Measurements from ENCODE around the gene EML4.
A peak's percentile ranks its signal among the peaks of the same experiment; 100 is the strongest.

EML4 gene

DNA sequence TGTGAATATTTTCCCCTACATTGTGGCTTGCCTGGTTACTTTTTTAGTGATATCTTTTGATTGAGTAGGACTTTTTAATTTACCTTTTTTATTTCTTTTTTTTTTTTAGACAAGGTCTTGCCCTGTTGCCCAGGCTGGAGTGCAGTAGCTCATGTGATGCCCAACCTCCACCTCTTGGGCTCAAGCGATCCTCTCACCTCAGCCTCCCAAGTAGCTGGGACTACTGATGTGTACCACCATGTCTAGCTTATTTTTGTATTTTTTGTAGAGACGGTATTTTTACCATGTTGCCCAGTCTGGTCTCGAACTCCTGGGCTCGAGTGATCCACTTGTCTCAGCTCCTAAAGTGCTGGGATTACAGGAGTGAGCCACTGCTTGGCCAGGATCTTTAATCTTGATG is 25.3 kb downstream of the EML4 start:
- DNase-seq (ENCODE audit: low spot score) (no peak), FAIRE-seq (no peak)

DNA sequence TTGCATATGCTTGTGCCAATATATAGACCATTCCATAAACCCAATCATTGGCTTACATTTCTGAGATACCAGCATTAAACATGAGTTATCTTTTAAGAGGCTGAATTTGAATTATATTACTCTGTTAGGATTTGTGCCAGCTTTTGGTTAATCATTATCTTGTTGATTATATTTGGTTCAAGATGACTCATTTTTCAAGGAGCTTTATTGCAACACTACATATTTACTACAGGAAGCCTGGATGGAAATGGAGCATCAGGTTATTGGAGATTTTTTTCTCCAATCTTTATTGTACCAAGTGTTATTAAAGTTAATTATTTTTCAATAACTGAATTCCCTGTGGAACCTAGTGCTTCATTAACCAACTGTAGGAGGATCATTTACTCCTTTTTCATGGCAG is 26.4 kb downstream of the EML4 start:
- FAIRE-seq = no peak
- DNase-seq (ENCODE audit: low spot score) = no peak

DNA sequence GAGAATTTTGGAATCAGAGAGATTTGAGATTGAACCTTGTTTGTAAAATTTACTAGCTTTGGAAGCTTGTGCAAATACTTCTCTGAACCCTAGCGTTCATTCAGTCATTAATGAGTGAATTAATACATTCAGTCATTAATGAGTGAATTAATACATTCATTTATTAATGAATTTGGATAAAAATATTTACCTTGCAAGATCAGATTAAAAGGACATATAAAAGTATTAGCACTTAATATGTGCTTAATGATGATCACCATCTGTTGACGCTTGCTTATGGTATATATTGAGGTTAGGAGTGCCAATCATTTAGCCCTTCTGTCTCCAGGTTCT is 26.9 kb downstream of the EML4 start:
- no peak for FAIRE-seq
- DNase-seq (ENCODE audit: low spot score) = no peak

DNA sequence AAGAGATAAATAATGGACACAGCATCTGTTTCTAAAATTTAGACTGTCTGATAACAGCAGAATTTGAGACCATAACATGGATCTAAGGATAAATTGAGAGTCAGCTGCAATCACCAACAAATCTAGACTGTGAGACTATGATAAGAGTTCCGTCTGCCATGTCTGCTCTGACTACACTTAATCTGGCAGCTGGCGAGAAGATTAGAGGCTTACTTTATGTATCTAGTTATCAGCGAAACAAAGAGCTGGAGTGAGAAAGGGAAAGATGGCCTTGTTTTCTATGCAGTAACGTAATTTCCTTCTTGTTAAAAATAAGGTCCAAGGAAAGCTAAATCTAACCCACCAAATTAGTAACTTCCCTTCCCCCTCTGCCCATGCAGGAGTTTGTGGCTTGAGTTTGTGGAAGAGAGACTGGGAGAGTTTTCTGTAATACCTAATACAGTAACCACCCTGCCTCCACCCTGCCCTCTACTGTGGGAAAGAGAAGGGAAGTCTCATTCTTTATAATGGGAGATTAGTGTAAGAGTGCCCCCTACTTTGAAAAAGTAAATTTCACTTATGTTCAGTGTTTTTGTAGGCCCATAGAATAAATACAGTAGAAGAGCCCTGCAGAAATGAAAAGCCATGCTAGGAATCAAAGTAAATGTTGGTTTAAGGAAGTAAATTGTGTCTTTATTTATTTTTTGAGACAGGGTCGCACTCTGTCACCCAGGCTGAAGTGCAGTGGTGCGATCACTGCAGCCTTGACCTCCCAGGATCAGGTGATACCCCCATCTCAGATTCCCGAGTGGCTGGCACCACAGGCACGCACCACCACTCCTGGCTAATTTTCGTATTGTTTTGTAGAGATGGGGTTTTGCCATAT is 27.5 kb downstream of the EML4 start:
- FAIRE-seq = no peak
- DNase-seq (ENCODE audit: low spot score) = peak; percentile 13

DNA sequence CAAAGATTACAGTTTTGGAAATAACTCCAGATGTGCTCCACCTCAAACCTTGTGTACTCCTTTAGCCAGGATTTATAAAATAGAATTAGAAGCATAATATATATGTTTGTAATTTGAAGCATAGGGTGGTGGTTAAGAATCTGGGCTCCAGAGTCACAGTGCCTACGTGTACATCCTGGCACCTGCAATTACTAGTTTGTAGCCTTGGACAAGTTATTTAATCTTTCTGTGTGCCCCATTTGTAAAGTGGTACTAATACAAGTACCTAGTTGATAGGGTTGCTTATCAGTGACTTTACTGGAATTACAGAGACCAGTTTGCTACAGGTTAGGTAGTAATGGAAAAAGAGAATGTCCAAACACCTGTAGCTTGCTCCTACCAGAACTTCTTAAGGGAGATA is 28.6 kb downstream of the EML4 start:
- FAIRE-seq = no peak

DNA sequence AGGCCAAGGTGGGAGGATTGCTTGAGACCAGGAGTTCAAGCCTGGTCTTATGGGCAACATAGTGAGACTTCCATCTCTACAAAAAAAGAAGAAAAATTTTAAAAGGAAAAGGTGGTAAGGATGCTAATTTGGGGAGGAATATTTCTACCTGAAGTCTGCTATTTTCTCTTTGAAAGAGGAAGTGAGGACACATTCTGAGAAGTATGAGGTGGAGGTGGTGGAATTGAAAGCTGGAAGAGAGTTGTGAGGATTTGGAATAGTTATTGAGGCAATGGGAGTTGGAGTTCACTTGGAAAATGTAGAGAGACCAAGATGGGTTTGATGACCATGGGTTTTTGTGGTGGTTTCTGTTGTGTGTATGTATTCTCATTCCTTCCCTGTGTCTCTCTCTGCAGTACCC is 29.3 kb downstream of the EML4 start:
- DNase-seq (ENCODE audit: low spot score) (no peak), FAIRE-seq (no peak)

More for the DNA sequence above, 28.6 kb downstream of the EML4 start:
- no peak for DNase-seq (ENCODE audit: low spot score)

DNA sequence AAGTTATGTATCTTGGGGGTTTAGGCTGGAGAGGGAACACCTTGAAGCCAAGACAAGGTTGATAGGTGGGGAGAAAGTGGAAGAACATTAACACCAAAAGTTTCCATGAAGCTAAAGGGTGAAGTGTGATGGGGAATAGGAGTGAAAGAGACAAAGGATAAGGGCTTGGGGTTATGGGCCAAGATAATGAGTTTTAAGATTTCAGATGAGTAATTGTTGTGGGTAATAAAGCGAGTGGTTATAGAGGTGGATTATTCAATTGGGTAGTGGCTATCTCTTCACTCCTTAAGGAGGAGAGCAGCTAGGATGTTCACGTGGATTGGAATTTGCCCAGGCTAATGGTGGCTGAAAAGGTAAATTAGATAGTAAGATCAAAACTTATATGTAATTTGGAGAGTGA is 29.8 kb downstream of the EML4 start:
- FAIRE-seq = no peak

DNA sequence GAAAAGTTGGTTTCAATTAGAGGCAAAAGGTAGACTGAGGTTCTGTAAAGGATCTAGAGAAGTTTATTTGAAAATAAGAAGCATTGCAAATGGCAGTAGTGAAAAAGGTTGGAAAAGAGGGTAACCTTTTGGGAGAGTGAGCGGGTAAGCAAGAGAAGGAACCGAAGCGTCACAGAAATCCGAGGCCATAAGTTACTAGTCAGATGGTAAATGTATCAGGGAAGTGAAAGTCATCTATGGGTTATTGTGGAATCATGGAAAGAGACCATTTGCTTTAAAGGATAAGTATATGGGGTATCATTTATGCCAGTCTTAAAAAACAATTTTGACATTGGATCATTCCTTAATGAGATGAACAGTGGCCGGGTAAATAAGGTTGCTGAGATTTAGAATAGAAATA is 30.5 kb downstream of the EML4 start:
- no peak for FAIRE-seq

More for the DNA sequence above, 29.8 kb downstream of the EML4 start:
- no peak for DNase-seq (ENCODE audit: low spot score)

DNA sequence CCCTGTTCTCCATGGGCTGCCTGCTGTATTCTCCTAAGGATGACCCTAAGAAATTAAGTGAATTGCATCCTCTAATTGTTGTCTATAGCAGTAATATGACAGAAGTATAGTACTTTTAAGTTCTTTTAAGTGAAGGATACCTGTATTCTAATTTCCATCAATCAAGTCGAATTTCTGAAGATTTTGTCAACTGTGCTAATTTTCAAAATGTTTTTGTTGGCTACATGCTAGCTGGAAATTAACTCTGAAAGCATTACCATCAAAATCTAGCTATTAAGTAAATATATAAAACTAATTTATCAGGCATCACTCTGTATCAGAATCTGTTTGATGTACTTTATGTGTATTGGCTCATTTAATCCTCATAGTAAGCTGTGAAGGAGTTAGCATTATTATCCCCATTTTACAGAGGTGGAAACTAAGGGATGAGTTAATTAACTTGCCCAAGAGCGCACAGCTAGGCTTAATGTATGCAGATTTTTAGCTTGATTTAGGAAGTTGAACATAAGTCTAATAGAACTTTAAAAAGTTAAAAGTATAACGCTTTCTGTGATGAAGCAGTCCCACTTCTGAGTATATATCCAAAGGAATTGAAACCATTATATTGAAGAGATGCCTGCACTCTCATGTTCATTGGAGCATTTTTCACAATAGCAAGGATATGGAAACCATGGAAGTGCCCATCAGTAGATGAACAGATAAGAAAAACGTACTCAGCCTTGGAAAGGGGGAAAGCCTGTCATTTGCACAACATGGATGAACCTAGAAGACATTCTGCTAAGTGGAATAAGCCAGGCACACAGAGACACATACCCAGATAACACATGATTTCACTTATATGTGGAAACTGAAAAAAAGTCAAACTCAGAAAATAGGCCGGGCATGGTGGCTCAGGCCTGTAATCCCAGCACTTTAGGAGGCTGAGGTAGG is 32.0 kb downstream of the EML4 start:
- FAIRE-seq (no peak), DNase-seq (ENCODE audit: low spot score) (no peak)

More for the DNA sequence above, 30.5 kb downstream of the EML4 start:
- DNase-seq (ENCODE audit: low spot score) = no peak

GRCh38 chr2:42202634-42203008 is 33.5 kb downstream of the EML4 start:
- DNase-seq (ENCODE audit: low spot score) (no peak), FAIRE-seq (no peak)

GRCh38 chr2:42203792-42204191 is 34.6 kb downstream of the EML4 start:
- no peak for FAIRE-seq
- no peak for DNase-seq (ENCODE audit: low spot score)

GRCh38 chr2:42205337-42205736 is 36.2 kb downstream of the EML4 start:
- no peak for FAIRE-seq
- DNase-seq (ENCODE audit: low spot score) = no peak

GRCh38 chr2:42207826-42208225 is 38.7 kb downstream of the EML4 start:
- no peak for DNase-seq (ENCODE audit: low spot score)
- FAIRE-seq = no peak

- DNase-seq (ENCODE audit: low spot score) (no peak), FAIRE-seq (no peak)
Observed at GRCh38 chr2:42210203-42210602, 41.0 kb downstream of the EML4 start.

GRCh38 chr2:42211291-42211690 is 42.1 kb downstream of the EML4 start:
- FAIRE-seq (no peak), DNase-seq (ENCODE audit: low spot score) (no peak)

DNA sequence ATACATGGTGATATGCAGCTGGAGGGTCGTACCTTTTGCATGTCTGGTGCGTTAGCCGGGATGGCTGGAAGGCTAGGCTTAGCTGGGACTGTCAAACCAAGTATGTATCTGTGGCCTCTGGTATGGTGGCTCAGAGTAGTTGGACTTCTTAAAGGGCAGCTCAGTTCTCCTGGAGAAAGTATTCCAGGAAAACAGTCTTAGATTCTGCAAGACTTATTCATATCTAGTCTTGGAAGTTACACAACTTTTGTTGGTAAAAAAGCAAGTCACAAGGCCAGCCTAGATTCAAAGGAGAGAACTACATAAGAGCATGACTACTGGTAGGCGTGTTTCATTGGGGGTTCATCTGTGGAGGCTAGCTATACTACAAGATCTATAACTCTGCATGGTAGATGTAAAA is 45.5 kb downstream of the EML4 start:
- no peak for DNase-seq (ENCODE audit: low spot score)
- no peak for FAIRE-seq

- DNase-seq (ENCODE audit: low spot score) (no peak), FAIRE-seq (no peak)
Observed at GRCh38 chr2:42216694-42217093, 47.5 kb downstream of the EML4 start.

DNA sequence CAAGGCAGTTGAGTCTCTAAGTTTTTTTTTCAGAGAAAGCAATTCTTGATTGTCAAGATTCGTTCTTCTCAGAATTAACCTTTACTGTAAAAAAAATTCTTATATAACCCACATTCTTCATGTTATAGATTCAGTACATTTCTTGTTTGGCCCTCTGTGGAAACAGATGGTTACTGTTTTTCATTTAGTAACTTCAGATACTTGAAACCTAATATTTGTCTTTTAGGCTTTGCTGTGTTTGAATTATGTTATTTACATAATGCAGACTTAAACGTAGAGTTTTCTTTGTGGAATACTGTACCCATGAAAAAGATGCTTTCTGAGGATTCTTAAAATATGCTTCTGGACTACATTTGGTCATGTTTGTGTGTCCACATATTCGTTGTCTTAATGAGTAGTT is 48.2 kb downstream of the EML4 start:
- no peak for FAIRE-seq
- DNase-seq (ENCODE audit: low spot score) = no peak

DNA sequence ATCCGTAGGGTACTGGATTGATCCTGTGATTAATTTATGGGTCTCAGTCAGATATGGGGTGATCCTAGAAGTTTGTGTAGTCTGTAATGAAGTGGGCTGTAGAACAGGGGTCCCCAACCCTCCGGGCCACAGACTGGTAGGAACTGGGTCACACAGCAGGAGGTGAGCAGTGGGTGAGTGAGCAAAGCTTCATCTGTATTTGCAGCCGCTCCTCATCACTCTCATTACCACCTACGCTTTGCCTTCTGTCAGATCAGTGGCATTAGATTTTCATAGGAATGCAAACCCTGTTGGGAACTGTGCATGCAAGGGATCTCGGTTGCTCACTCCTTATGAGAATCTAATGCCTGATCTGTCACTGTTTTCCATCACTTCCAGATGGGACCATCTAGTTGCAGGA is 48.8 kb downstream of the EML4 start:
- no peak for FAIRE-seq

GRCh38 chr2:42218712-42219111 is 49.6 kb downstream of the EML4 start:
- no peak for FAIRE-seq

More for the DNA sequence above, 48.8 kb downstream of the EML4 start:
- no peak for DNase-seq (ENCODE audit: low spot score)

GRCh38 chr2:42219160-42219559 is 50.0 kb downstream of the EML4 start:
- FAIRE-seq = no peak
- DNase-seq (ENCODE audit: low spot score) = no peak

More at GRCh38 chr2:42218712-42219111, 49.6 kb downstream of the EML4 start:
- DNase-seq (ENCODE audit: low spot score) = no peak

- FAIRE-seq (no peak), DNase-seq (ENCODE audit: low spot score) (no peak)
Observed at GRCh38 chr2:42220566-42220965, 51.4 kb downstream of the EML4 start.

All from urothelium cell line (cell line).